GM20431 (cell line): Measurements from ENCODE around the gene FAM236B.
"Not testable (repeated sequence)": the region's sequence is repeated elsewhere in the genome, so short reads cannot be mapped to it uniquely, and the experiment has no call there.

Experiments
- in situ Hi-C: fragments of 300-500 bp; cut with MseI, MboI; formaldehyde crosslinking; loops from one replicate; pipeline ENCODE4 v1.15.0; 2020; ENCODE audit warnings: low sequenced_read_pairs; ENCODE audit not compliant: unreplicated experiment

Gene FAM236B

GRCh38 chrX:72782560-72782959 lies at the start of gene FAM236B:
FAM236B (minus strand) TSS chrX:72782660; CDS start chrX:72782560, 100 bp downstream.
- in situ Hi-C loops = not testable (repeated sequence)

GRCh38 chrX:72830701-72831100 lies 48.2 kb upstream of the FAM236B start:
- in situ Hi-C loops = not testable (repeated sequence)

- in situ Hi-C loops = not testable (repeated sequence)
These were observed 25.6 kb upstream of the FAM236B start, which contains the start of gene FAM236D for GRCh38 chrX:72808110-72808509. FAM236D (minus strand) TSS chrX:72808210; CDS start chrX:72808110, 100 bp downstream.

GRCh38 chrX:72790390-72790789 lies 7.9 kb upstream of the FAM236B start:
- in situ Hi-C loops = not testable (repeated sequence)

- in situ Hi-C loops = not testable (repeated sequence)
These were observed 5.7 kb upstream of the FAM236B start for GRCh38 chrX:72788142-72788541.

GRCh38 chrX:72783964-72784363 lies 1.5 kb upstream of the FAM236B start:
- in situ Hi-C loops = not testable (repeated sequence)

GRCh38 chrX:72783365-72783936 lies 991 bp upstream of the FAM236B start:
- in situ Hi-C loops = not testable (repeated sequence)

GRCh38 chrX:72778146-72778545 lies 4.3 kb downstream of the FAM236B start:
- in situ Hi-C loops = not testable (repeated sequence)

- in situ Hi-C loops = not testable (repeated sequence)
These were observed 5.0 kb downstream of the FAM236B start for GRCh38 chrX:72777467-72777790.

- in situ Hi-C loops = not testable (repeated sequence)
These were observed 5.6 kb downstream of the FAM236B start, which contains the start of gene DMRTC1B for GRCh38 chrX:72776653-72777466. DMRTC1B (plus strand) TSS chrX:72776890; CDS start chrX:72845136, 68,246 bp downstream.

GRCh38 chrX:72760454-72760853 lies 22.0 kb downstream of the FAM236B start:
- in situ Hi-C loops = not testable (repeated sequence)

GRCh38 chrX:72748545-72748944 lies 33.9 kb downstream of the FAM236B start:
- in situ Hi-C loops = not testable (repeated sequence)

GRCh38 chrX:72745546-72745945 lies 36.9 kb downstream of the FAM236B start:
- in situ Hi-C loops = not testable (repeated sequence)

- in situ Hi-C loops = no loop called here
These were observed 46.9 kb downstream of the FAM236B start for GRCh38 chrX:72735561-72735960.

GRCh38 chrX:72733636-72734035 lies 48.8 kb downstream of the FAM236B start:
- in situ Hi-C loops = not testable (repeated sequence)
